Measurements from ENCODE around the gene SPRY2. TPM values are rescaled to one million over a fixed set of nuclear protein-coding genes. Genes with fewer than 3 reads are reported as not detected.

Gene SPRY2
- total RNA-seq, 1 experiment from 2014 or later = 7.2 TPM

- BruUV-seq (replicated peaks) = no TSS peak
- CTCF ChIA-PET = no interaction called here
These were observed 250 bp downstream of the SPRY2 start for GRCh38 chr13:80340651-80341100.

GRCh38 chr13:80339912-80340650 is 845 bp downstream of the SPRY2 start:
- H3K4me3 ChIP-seq (replicated peaks in 1 of 2; ENCODE audit: low read depth in 1 of 2, low read length in 2 of 2) = peak overlapping the region; percentile 67 to 72
- ChIA-PET CTCF (no interaction called here), POLR2A (no interaction called here), RAD21 (ENCODE audit: low non-redundant PET in 1 of 2, low total read pairs in 2 of 2, uncharacterized antibody in 2 of 2, unreplicated experiment in 2 of 2) (no interaction called here)
- ATAC-seq = no peak
- intact Hi-C loops (cut with micrococcal nuclease) = loop anchor here (5.0 kb wide), 3 partner anchors 308 to 677 kb away; no protein-coding TSS in a partner anchor
- H3K9me3 ChIP-seq (ENCODE audit: control insufficient read depth in 1 of 2, insufficient read depth in 1 of 2, low read depth in 1 of 2, low read length in 2 of 2) = no peaks in the 10 kb centered on the region
- peaks cover 0 to 9% of the 10 kb centered on the region in 2 experiments; a peak in 3 of 4 replicates for H3K4me1 ChIP-seq (ENCODE audit: control insufficient read depth in 1 of 2, insufficient read depth in 2 of 2, low read length in 2 of 2)
- no peaks in the 10 kb centered on the region for H4K20me1 ChIP-seq (ENCODE audit: insufficient read depth)
- peaks cover 46% of the 10 kb centered on the region for H3K79me2 ChIP-seq (ENCODE audit: insufficient read depth, low read length)
- H3K9ac ChIP-seq (ENCODE audit: low read length) = peak overlapping the region; percentile 79
- no peaks in the 10 kb centered on the region for H3K27me3 ChIP-seq (ENCODE audit: insufficient read depth, low read length)
- H3K9me2 ChIP-seq (ENCODE audit: insufficient read depth) = no peaks in the 10 kb centered on the region
- TF ChIP-seq EGR1 (IDR thresholded peaks at IDR 0.05; ENCODE audit: low read depth) = no peak
- H3K27ac ChIP-seq (ENCODE audit: low read depth, low read length) = peak overlapping the region; percentile 84
- no peak overlapping the region for H2AFZ ChIP-seq (ENCODE audit: low read depth, low read length, poor library complexity, severe bottlenecking)
- H3K4me2 ChIP-seq (ENCODE audit: low read length) = peak overlapping the region; percentile 79
- H3K36me3 ChIP-seq (ENCODE audit: control insufficient read depth in 1 of 2, insufficient read depth in 2 of 2, low read length in 2 of 2) = no peaks in the 10 kb centered on the region; a peak in 1 of 4 replicates
- BruUV-seq (replicated peaks) = TSS peak; percentile 66
- no peak for DNase-seq (ENCODE audit: low read depth, low spot score)

More at GRCh38 chr13:80340651-80341100, 250 bp downstream of the SPRY2 start:
- peak overlapping the region; percentile 79 for H3K9ac ChIP-seq (ENCODE audit: low read length)
- H3K9me3 ChIP-seq (ENCODE audit: control insufficient read depth in 1 of 2, insufficient read depth in 1 of 2, low read depth in 1 of 2, low read length in 2 of 2) = no peaks in the 10 kb centered on the region
- ChIA-PET POLR2A (interaction anchor here (0.7 to 1.1 kb wide), 4 partner anchors 14 to 710 kb away, joined by 3 read pairs; no protein-coding TSS in a partner anchor), RAD21 (ENCODE audit: low non-redundant PET in 1 of 2, low total read pairs in 2 of 2, uncharacterized antibody in 2 of 2, unreplicated experiment in 2 of 2) (no interaction called here)
- DNase-seq (ENCODE audit: low read depth, low spot score) (no peak), ATAC-seq (0 out of 2 replicates have a peak, but pooled peaks have one; percentile 1)
- no peaks in the 10 kb centered on the region for H4K20me1 ChIP-seq (ENCODE audit: insufficient read depth)
- no peaks in the 10 kb centered on the region for H3K36me3 ChIP-seq (ENCODE audit: control insufficient read depth in 1 of 2, insufficient read depth in 2 of 2, low read length in 2 of 2)
- H3K4me3 ChIP-seq (replicated peaks in 1 of 2; ENCODE audit: low read depth in 1 of 2, low read length in 2 of 2) = peak overlapping the region; percentile 67 to 72
- peak overlapping the region; percentile 79 for H3K4me2 ChIP-seq (ENCODE audit: low read length)
- intact Hi-C loops (cut with micrococcal nuclease) = loop anchor here (5.0 kb wide), 3 partner anchors 308 to 677 kb away; no protein-coding TSS in a partner anchor
- TF ChIP-seq ELF1 (IDR thresholded peaks at IDR 0.05; ENCODE audit: borderline replicate concordance, low read depth) (no peak), ZFX (IDR thresholded peaks at IDR 0.05) (0 out of 2 replicates have a peak, but pooled peaks have one; percentile 36)
- H3K27ac ChIP-seq (ENCODE audit: low read depth, low read length) = peak overlapping the region; percentile 84
- H3K9me2 ChIP-seq (ENCODE audit: insufficient read depth) = no peaks in the 10 kb centered on the region
- H2AFZ ChIP-seq (ENCODE audit: low read depth, low read length, poor library complexity, severe bottlenecking) = no peak overlapping the region
- H3K4me1 ChIP-seq (ENCODE audit: control insufficient read depth in 1 of 2, insufficient read depth in 2 of 2, low read length in 2 of 2) = peaks cover 0 to 9% of the 10 kb centered on the region in 2 experiments; a peak in 3 of 4 replicates
- no peaks in the 10 kb centered on the region for H3K27me3 ChIP-seq (ENCODE audit: insufficient read depth, low read length)
- H3K79me2 ChIP-seq (ENCODE audit: insufficient read depth, low read length) = peaks cover 46% of the 10 kb centered on the region

Measured in HCT116 (cell line).